K562 (cell line): Measurements from ENCODE around the gene SDE2. TPM values are rescaled to one million over a fixed set of nuclear protein-coding genes. Genes with fewer than 3 reads are reported as not detected.

Experiments
- ATF7 ChIP-seq: fragments of 450-650 bp; IDR thresholded peaks from 2 replicates; pipeline ENCODE4 v1.7.1; 2014; ENCODE audit warnings: mild to moderate bottlenecking, moderate library complexity
- CBFB ChIP-seq: sonication (generic); formaldehyde crosslinking; IDR thresholded peaks from 2 replicates; pipeline ENCODE4 v1.4.0; 2020; ENCODE audit warnings: mild to moderate bottlenecking, missing genetic modification reagents
- CREM ChIP-seq: IDR thresholded peaks from 2 replicates; pipeline ENCODE4 v1.6.1; 2014; ENCODE audit warnings: antibody characterized with exemption, low read depth
- DMBX1 ChIP-seq: fragments of 250-450 bp; sonication (Bioruptor Pico); IDR thresholded peaks from 2 replicates; pipeline ENCODE4 v1.8.0; 2022; ENCODE audit warnings: inconsistent platforms, mild to moderate bottlenecking, moderate library complexity, borderline replicate concordance
- ELK1 ChIP-seq: sonication (generic); formaldehyde crosslinking; IDR thresholded peaks from 2 replicates; pipeline ENCODE4 v1.8.1; 2022; ENCODE audit warnings: missing genetic modification reagents
- FOXK1 ChIP-seq: sonication (generic); formaldehyde crosslinking; IDR thresholded peaks from 2 replicates; pipeline ENCODE4 v1.8.0; 2022; ENCODE audit warnings: missing genetic modification reagents, mild to moderate bottlenecking, borderline replicate concordance
- GABPA ChIP-seq: fragments of 200-800 bp; sonication (Bioruptor generic); conservative IDR thresholded peaks from 2 replicates; pipeline ENCODE4 v1.6.1; 2016; ENCODE audit warnings: low read depth, missing genetic modification characterization, missing compliant biosample characterization
- GABPB1 ChIP-seq: sonication (generic); formaldehyde crosslinking; IDR thresholded peaks from 2 replicates; pipeline ENCODE4 v1.8.0; 2022; ENCODE audit warnings: mild to moderate bottlenecking, missing genetic modification reagents
- HCFC1 ChIP-seq: IDR thresholded peaks from 2 replicates; pipeline ENCODE4 v1.6.1; 2012; ENCODE audit warnings: low read depth, low read length, improper control_type of control experiment
- JUN ChIP-seq, 2 experiments: sonication (generic) in 1 of 2; formaldehyde crosslinking in 1 of 2; IDR thresholded peaks; 2 replicates each; pipeline versions ENCODE4 v1.6.1 to v1.8.0; 2012 to 2022; ENCODE audit warnings: borderline replicate concordance in 2 of 2, mild to moderate bottlenecking in 2 of 2, improper control_type of control experiment in 1 of 2, low read depth in 1 of 2, low read length in 1 of 2, missing genetic modification reagents in 1 of 2
- JUND ChIP-seq, 2 experiments: IDR thresholded peaks; 2 replicates in 1 of 2; 3 replicates in 1 of 2; pipeline ENCODE4 v1.6.1; 2011; ENCODE audit warnings: borderline replicate concordance in 2 of 2, low read depth in 2 of 2, low read length in 2 of 2, improper control_type of control experiment in 1 of 2, missing biosample characterization in 1 of 2, missing genetic modification characterization in 1 of 2, missing genetic modification reagents in 1 of 2
- MIER1 ChIP-seq: fragments of 450-650 bp; IDR thresholded peaks from 2 replicates; pipeline ENCODE4 v1.6.1; 2016; ENCODE audit warnings: antibody characterized with exemption, mild to moderate bottlenecking, low read depth
- MYC ChIP-seq, 2 experiments: fragments of 250-450 bp in 1 of 2; sonication (Bioruptor Pico) in 1 of 2; IDR thresholded peaks; 2 replicates each; pipeline versions ENCODE4 v1.5.1 to v1.6.1; 2012 to 2021; ENCODE audit warnings: low read depth in 2 of 2, borderline replicate concordance in 1 of 2, improper control_type of control experiment in 1 of 2, low read length in 1 of 2, mild to moderate bottlenecking in 1 of 2, moderate library complexity in 1 of 2
- NFXL1 ChIP-seq: fragments of 450-650 bp; formaldehyde crosslinking; IDR thresholded peaks from 2 replicates; pipeline ENCODE4 v1.4.0; 2021; ENCODE audit warnings: mild to moderate bottlenecking
- SAP30 ChIP-seq: fragments of 200-600 bp; sonication (generic); IDR thresholded peaks from 2 replicates; pipeline ENCODE4 v1.6.1; 2012; ENCODE audit warnings: borderline replicate concordance, low read depth, mild to moderate bottlenecking, moderate library complexity, low read length, control low read depth, inconsistent platforms; ENCODE audit not compliant: insufficient read depth, poor library complexity, severe bottlenecking
- SRSF9 ChIP-seq: fragments of 200-400 bp; formaldehyde crosslinking; IDR thresholded peaks from 2 replicates; pipeline ENCODE4 v1.6.1; 2017; ENCODE audit warnings: low read depth, low read length, borderline replicate concordance
- TARDBP ChIP-seq: fragments of 450-650 bp; IDR thresholded peaks from 2 replicates; pipeline ENCODE4 v1.6.1; 2016
- TCF3 ChIP-seq: sonication (generic); formaldehyde crosslinking; IDR thresholded peaks from 2 replicates; pipeline ENCODE4 v1.4.0; 2020; ENCODE audit warnings: mild to moderate bottlenecking, missing genetic modification reagents
- TCF7 ChIP-seq: sonication (generic); IDR thresholded peaks from 2 replicates; pipeline ENCODE4 v1.6.1; 2016; ENCODE audit warnings: antibody characterized with exemption, borderline replicate concordance
- ZEB2 ChIP-seq: fragments of 450-650 bp; IDR thresholded peaks from 2 replicates; pipeline ENCODE4 v1.6.1; 2016
- ZNF431 ChIP-seq: sonication (generic); formaldehyde crosslinking; IDR thresholded peaks from 2 replicates; pipeline ENCODE4 v1.8.0; 2022; ENCODE audit warnings: mild to moderate bottlenecking, missing genetic modification reagents
- ZNF740 ChIP-seq, 3 experiments: fragments of 200-800 bp in 1 of 3; sonication (Bioruptor generic) in 1 of 3; sonication (generic) in 1 of 3; formaldehyde crosslinking in 1 of 3; IDR thresholded peaks; 2 replicates each; pipeline versions ENCODE4 v1.6.1 to v1.8.0; 2016 to 2022; ENCODE audit warnings: mild to moderate bottlenecking in 2 of 3, missing compliant biosample characterization in 2 of 3, missing genetic modification characterization in 2 of 3, missing genetic modification reagents in 1 of 3
- polyA plus RNA-seq, 8 experiments: library from polyadenylated mRNA; depleted of rRNA in 4 of 8; stranded (reverse) in 5 of 8; unstranded in 3 of 8; fragments of >200 nt; fragmentation: Nextera tagmentation in 2 of 8; fragmentation: Illumina TruSeq in 1 of 8; extraction: Ambion mirVana in 2 of 8; extraction: Trizol in 1 of 8; gene quantifications; 2 replicates each; pipeline versions ENCODE4 v1.2.1 to v1.2.3, GENCODE V29; 2011 to 2014; ENCODE audit warnings: inconsistent platforms in 1 of 8, missing spikeins in 1 of 8
- total RNA-seq, 7 experiments: library from RNA; depleted of rRNA in 6 of 7; stranded (reverse); fragments of >200 nt in 6 of 7; fragmentation: Illumina TruSeq in 2 of 7; extraction: Trizol in 2 of 7; gene quantifications; 2 replicates each; pipeline versions ENCODE4 v1.2.1 to v1.2.3, GENCODE V29; 2011 to 2021; ENCODE audit warnings: low replicate concordance in 1 of 7
- TF ChIP-seq, protein P1 (sequence below): fragments of 450-650 bp; formaldehyde crosslinking; IDR thresholded peaks from 2 replicates; pipeline ENCODE4 v1.4.0; 2020; ENCODE audit warnings: mild to moderate bottlenecking

The SDE2 gene
- total and polyA plus RNA-seq, 9 of the 15 experiments (the other 6 are each of a cell fraction or from before 2014, with no cell fraction given) = 14.3 to 62.3 (median 46.0) TPM

DNA sequence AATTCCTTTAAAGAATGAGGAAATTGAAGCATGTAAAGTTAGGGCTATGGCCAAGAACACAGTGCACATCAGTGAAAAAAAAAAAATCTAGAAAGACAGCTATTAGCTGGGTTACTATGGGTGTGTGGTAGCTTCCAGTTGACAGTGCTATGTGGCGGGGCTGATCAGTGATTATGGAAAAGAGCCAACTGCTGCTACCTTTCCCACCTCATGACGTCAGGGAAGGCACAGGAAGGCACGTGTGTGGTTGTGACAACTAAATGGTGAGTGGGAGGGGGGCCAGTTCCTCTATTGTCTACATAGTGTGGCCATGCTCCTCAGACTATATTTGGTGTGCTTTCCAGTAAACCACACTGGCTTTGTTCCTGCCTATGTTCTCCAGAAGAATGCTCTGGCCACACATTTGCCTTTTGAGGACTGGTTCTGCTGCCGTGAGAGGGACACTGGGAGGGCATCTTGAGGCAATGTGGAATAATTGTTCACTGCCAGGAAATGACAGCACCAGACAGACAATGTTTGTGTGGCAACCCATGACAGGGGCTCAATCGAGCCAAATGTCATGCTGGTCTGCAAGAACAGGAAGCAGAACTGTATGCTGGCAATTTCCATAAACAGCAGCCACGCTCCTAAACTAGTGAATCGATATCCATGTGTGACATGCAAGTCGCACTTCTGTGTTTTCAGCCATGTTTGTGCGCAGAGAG lies 3.0 kb upstream of the SDE2 start (continued):
- TF ChIP-seq JUN (IDR thresholded peaks at IDR 0.05; ENCODE audit: borderline replicate concordance, low read depth, low read length) = 0 out of 2 replicates have a peak, but pooled peaks have one; percentile 31
- peak; percentile 75; the same call in 1 of the 2 replicates for TF ChIP-seq JUN (CRISPR knock-in tag; IDR thresholded peaks at IDR 0.05; ENCODE audit: borderline replicate concordance)
- no peak for TF ChIP-seq TARDBP
- TF ChIP-seq DMBX1 (CRISPR knock-in tag) = peak; percentile 78
- peak; percentile 55 for TF ChIP-seq GABPA (tag)
- TF ChIP-seq, protein P1, sequence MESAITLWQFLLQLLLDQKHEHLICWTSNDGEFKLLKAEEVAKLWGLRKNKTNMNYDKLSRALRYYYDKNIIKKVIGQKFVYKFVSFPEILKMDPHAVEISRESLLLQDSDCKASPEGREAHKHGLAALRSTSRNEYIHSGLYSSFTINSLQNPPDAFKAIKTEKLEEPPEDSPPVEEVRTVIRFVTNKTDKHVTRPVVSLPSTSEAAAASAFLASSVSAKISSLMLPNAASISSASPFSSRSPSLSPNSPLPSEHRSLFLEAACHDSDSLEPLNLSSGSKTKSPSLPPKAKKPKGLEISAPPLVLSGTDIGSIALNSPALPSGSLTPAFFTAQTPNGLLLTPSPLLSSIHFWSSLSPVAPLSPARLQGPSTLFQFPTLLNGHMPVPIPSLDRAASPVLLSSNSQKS (CRISPR knock-in tag) = peak; percentile 21; the same call in 1 of the 2 replicates
- TF ChIP-seq ZNF740 (CRISPR knock-in tag; IDR thresholded peaks at IDR 0.05) = no peak
- TF ChIP-seq ZNF740 (tag; IDR thresholded peaks at IDR 0.05) = no peak
- peak; percentile 79 for TF ChIP-seq ZEB2
- no peak for TF ChIP-seq SRSF9
- peak; percentile 40; the same call in 1 of the 2 replicates for TF ChIP-seq TCF3
- TF ChIP-seq FOXK1 = peak; percentile 78; the same call in 1 of the 2 replicates
- peak; percentile 78; the same call in 1 of the 2 replicates for TF ChIP-seq JUND (IDR thresholded peaks at IDR 0.05; ENCODE audit: borderline replicate concordance, low read depth, low read length)
- TF ChIP-seq JUND (tag; IDR thresholded peaks at IDR 0.05; ENCODE audit: borderline replicate concordance, low read depth, low read length) = peak; percentile 85; the same call in 2 of the 3 replicates
- no peak for TF ChIP-seq SAP30
- TF ChIP-seq GABPB1 (CRISPR knock-in tag) = peak; percentile 86
- TF ChIP-seq ELK1 (CRISPR knock-in tag) = no peak
- TF ChIP-seq MYC (IDR thresholded peaks at IDR 0.05; ENCODE audit: low read depth, low read length) = 0 out of 2 replicates have a peak, but pooled peaks have one; percentile 29
- TF ChIP-seq MYC (CRISPR knock-in tag; IDR thresholded peaks at IDR 0.05; ENCODE audit: borderline replicate concordance, low read depth) = peak; percentile 64
- TF ChIP-seq HCFC1 = no peak
- peak; percentile 19; the same call in 1 of the 2 replicates for TF ChIP-seq MIER1
- TF ChIP-seq TCF7 = 0 out of 2 replicates have a peak, but pooled peaks have one; percentile 33
- TF ChIP-seq ZNF431 = peak; percentile 25; the same call in 1 of the 2 replicates
- peak; percentile 95 for TF ChIP-seq ATF7
- no peak for TF ChIP-seq NFXL1 (CRISPR knock-in tag)
- TF ChIP-seq CREM = peak; percentile 97
- peak; percentile 85 for TF ChIP-seq CBFB (CRISPR knock-in tag)
